Measurements from ENCODE around the gene POMGNT1.

POMGNT1 gene

DNA sequence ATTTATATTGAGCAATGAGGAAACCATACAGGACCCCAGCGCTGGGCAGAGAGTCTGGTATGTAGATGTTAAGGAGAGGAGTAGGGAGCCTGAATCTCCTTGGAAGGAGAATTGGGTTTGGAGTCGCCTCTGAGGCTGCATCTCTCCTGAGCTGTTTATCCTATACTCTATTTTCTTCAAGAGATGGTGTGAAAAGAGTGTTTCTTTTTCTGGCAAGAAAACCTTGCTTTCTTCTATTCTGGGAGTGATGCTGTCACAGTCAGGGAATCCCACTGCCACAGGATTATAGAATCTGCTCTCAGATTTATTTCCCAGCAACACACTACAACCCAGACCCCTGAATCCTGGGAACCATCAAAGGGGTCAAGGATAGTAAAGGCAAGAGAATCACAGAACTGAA is 8.2 kb upstream of the POMGNT1 start:
- no peak for DNase-seq

DNA sequence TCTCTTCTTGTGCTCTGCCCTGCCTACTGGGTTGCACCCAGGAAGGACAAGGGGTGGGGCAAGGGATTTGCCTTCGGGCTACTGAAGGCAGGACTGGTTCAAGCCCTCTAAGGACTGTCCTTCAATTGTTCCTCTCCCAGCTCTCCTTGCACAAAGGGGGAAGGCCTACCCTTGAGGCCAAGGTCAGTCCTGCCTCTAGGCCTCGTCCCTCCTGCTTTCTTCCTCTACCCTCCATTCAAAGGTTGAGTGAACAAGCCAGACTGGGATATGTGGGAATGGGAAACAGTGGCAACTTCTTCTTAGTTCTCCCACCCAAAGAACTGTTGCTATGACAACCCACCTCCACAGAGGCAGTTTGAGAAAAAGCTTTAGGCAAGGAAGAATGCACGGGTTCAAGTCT is 7.6 kb upstream of the POMGNT1 start:
- no peak for DNase-seq

DNA sequence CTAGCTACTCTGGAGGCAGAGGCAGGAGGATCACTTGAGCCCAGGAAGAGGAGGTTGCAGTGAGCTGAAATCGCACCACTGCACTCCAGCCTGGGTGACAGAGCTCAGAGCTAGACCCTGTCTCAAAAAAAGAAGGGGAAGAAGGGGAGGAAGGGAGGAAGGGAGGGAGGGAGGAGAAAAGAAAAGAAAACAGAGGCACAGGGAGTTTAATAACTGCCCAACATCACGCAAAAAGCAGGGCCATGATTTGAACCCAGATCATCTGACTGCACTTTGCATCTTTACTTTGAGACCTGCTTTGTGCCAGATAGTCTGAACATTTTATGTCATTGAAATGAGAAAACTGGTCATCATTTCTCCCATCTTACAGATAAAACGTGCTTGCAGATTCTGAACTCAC is 6.9 kb upstream of the POMGNT1 start:
- no peak for DNase-seq

DNA sequence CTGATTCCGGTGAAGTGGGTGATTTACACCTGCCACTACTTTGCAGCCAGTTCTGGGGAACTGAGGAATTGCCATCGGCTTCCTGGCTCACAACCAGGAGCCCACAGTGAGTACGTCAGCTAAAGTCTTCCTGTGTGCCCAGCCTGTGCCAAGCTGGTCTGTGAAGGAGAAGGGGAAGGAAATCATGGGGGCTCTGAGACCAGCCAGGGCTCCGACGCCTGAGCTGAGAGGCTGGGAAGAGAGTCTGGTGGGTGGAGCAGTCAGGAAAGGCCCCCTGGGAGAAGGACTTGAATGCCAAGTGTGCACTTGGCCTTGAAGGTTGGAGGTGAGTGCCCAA is 6.1 kb upstream of the POMGNT1 start:
- DNase-seq: no peak

DNA sequence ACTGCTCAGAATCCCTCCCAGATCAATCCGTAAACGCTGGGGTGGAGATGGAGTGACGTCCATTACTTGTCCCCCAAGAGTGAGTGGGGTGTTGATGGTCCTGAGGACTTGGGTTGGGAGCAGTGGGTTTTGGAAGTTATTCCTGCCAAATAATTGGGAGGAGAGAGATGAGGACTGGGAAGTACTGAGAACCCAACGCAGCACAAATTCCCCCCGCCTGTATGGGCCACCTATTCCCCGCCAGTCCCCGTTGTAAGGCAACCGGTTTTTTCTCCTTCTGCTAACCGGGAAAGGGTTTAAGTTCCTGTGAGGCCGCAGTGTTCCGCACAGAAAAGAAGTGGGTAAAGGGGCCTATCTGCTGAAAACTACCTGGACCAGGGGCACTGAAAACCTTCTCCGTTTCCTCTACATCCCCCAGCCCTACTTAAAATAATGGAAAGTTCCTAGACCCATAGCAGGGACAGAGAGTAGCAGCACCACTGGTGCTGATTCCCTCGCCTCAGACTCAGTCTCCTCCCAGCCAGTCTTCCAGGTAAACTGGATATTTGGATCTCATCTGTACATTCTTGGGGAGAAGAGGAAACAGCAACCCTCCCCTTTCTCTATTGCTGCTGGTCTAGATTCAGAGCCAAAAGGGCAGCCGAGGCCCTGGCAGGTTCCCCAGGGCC is 5.6 kb upstream of the POMGNT1 start:
- no peak for DNase-seq

DNA sequence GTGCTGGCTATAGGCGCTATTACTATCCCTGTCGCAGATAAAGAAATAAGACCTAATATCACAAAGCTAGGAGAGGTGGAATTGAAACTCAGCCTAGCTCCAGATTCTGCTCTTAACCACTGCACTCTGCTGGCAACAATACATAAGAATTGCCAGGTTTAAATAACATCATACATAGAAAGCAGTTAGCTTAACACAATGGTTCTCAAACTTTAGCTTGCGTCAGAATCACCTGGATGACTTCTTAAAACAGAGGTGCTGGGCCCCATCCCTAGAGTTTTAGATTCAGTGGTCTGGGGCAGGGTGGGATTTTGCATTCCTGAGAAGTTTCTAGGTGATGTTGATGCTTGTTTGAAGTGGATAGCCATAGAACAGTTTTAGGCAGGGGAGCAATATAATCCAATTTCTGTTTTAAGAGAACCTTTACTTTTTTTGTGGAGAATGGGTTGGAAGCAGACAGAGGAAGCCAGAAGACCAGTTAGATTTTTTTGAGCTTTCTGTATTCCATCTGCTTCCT is 1.1 kb upstream of the POMGNT1 start:
- DNase-seq: no peak

DNA sequence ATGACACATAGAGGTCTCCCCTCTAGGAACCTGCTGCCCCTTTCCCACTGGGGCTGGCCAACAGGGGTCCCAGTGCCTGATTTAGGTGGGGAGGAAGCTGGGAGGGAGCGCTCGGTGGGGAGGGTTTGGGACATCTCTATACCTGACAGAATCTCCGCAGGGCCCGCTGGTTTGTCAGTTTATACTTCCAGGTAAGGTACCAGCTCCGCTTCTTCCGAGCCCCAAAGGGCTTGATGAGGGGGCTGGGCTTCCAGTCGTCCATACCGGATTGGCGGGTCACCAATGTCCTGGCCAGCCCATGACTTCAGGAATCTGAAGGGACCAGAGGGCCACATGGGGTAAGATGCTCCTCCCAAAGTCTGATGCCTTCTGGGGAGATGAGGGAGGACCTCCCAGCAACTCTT is 672 bp downstream of the POMGNT1 start:
- no peak for DNase-seq

DNA sequence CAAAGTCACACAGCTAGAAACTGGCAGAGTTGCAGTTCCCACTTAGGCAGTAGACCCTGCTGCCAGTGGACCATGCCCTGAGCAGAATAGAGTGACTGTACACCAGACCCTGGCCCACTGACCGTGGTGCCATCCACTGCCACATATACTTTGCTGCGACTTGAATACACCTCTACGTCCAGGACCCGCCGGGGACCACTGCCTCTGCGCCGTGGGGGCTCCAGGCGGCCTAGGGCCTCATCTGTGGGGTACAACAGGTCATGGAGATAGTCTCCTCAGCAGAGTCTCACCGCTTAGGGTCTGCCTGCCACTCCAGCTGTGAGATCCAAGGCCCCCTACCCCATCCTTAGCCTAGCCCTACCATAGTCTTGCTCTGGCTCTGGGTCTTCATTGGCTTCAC is 1.6 kb downstream of the POMGNT1 start:
- DNase-seq: no peak

DNA sequence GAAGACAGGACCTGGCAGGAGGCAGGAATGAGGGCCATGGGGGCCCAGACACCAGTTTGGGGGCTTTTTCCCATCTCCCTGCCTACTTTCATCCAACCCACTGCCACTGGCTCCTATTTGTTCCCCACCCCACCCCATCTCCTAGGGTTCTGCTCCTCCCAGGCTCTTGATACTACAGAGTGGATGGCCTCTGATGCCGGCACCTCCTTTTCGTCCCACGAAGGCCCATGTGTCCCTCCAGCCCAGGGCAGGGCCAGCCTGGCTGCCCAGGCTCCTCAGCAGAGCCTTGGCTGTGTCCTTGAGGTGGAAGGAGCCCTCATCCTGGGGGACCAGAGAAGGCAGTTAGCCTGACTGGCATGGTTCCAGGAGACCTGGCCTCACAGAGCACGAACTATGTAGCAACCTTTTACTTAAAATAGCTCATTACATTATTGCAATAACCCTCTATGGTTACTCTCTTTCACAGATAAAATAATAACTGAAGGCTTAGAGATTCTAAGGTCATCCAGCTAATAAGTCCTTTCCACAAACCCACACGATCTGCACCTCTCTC is 3.5 kb downstream of the POMGNT1 start:
- no peak for DNase-seq

- no peak for DNase-seq
Observed at GRCh38 chr1:46193984-46194570, 4.2 kb downstream of the POMGNT1 start.

GRCh38 chr1:46193285-46193684 is 4.9 kb downstream of the POMGNT1 start:
- DNase-seq: no peak

DNA sequence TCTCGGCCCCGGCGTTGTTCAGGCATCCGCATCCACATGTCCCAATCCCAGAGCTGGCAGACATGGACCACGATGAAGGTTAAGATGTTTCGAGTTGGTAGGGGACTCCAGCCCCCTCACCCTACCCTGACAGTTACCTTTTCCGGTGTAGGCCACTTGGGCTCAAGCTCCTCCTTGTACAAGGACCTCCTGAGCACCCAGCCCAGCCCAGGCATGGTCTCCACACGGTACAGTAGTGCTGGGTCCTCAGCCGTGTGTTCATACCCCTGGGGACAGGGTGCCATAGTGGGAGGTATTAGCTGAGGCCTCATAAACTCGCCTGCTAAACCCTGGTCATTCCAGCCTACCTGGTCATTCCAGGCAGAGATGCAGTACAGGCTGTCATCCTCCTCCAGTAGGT is 6.1 kb downstream of the POMGNT1 start:
- no peak for DNase-seq

DNA sequence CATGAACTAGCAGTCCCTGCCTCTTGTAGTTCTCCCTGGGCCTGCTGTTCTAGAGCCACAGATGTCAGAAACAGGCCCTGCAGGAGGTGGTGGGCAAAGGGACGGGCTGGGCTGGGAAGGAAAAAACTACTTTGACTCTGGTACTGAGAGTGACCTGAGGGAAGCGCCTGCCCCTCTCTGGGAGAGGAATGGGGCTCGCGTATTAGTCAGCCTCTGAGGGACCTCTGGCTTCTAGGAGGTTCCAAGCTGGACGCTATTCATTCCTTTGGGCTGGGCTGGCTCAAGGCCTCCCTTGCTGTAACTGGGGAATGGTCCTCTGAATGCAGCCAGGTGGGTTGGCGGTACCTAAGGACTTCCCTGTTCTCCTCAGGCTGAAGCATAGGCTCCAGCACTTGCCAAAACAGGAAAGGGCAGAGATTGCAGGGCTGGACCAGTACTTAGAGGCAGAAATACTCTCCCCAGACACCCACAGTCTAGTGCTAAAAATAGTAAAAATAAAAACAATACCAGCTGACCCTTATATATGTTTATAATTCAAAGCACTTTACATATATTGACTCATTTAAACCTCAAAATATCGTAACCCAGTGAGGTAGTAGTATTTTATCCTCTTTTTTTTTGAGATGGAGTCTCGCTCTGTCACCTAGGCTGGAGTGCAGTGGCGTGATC is 7.1 kb downstream of the POMGNT1 start:
- DNase-seq: no peak

DNA sequence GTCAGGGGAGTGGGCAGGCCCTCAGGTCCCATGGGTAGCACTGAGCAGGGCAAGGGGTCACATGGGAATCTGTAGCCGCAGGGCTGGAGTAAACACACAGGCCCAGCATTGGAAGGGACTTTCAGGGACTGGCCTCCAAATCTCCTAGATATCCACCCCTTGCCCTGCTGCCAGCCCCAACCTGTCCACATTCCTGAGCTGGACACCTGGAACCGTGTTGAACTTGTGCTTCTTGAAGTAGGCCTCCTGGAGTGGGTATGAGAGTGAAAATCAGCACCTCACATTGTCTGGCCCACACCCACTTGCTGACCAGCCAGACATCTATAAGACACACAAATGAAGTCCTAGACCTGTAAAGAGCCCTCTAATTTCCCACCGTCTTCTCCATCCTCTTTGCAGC is 7.7 kb downstream of the POMGNT1 start:
- DNase-seq: no peak

GRCh38 chr1:46188295-46189030 is 9.8 kb downstream of the POMGNT1 start:
- DNase-seq: no peak

GRCh38 chr1:46187106-46187869 is 10.9 kb downstream of the POMGNT1 start:
- no peak for DNase-seq

- DNase-seq: no peak
Observed at GRCh38 chr1:46186076-46186475, 12.2 kb downstream of the POMGNT1 start.

DNA sequence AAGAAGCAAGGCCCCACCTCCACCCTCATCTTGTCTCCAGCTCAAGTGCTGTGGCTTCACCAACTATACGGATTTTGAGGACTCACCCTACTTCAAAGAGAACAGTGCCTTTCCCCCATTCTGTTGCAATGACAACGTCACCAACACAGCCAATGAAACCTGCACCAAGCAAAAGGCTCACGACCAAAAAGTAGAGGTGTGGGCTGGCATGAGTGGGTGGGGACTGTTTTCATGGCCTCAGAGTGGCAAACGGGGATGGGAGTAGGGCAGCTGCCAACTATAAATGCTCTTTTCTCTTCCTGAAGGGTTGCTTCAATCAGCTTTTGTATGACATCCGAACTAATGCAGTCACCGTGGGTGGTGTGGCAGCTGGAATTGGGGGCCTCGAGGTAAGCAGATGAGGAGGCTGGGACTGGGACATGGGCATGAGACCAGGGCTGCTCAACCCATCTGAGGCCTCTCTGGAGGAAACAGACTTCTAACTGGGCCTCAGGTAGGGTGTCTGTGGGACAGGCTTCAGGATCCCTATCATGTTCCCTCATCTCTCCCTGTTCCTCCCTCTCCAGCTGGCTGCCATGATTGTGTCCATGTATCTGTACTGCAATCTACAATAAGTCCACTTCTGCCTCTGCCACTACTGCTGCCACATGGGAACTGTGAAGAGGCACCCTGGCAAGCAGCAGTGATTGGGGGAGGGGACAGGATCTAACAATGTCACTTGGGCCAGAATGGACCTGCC is 13.1 kb downstream of the POMGNT1 start:
- no peak for DNase-seq

DNA sequence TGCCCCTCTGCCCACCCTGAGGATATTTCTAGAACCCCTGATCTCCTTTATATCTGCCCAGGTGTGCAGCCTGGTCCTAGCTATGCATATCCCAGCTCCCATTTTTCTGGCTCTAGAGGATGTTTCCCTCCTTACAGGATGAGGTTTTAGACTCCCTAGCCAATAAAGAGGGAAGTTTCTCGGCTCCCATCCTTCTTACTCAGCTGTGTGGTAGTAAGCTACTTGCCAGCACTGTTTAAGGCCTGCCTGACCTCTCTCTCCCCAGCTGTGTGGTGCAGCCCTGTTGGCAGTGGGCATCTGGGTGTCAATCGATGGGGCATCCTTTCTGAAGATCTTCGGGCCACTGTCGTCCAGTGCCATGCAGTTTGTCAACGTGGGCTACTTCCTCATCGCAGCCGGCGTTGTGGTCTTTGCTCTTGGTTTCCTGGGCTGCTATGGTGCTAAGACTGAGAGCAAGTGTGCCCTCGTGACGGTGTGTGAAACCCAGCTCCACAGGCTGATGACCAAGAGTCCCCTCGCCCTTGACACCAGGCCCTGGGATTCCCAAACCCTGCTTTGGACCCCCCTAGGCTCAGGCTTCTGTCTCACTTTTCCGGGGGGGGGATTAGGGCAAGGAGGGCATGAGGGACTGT is 14.2 kb downstream of the POMGNT1 start:
- DNase-seq: no peak

DNA sequence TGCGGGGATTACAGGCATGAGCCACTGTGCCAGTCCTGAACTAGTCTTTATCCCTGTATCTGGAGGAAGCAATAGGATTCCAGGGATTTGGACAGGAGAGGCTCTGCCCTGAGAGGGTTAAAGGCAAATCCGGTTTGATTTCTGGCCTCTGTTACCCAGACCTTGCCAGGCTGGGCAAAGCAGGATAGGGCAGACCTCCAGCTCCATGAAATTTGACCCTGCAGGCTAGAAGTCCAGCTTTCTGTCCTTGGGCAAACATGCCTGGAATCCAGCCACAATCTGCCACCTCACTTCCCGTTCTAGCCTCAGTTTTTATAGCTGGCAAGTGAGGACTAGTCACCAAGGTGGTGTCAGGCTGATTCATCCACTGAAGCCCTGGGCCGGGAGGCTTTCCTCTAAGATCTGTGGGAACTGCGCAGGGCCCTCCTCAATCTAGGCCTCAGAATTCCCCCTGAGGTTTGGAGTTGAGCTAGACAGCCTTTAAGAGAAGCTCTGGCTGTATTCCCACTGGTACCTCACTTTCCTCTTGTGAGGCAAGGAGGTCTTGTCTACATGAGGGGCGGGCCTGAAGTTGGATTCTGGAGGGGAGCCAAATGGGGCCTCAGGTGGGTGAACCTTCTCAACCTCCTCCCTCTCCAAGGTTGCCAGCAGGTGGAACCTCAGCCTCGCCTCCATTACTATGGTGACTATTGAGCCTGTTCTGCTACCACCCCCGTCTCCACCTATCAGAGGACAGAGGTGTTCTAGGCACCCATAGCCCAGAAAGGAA is 15.0 kb downstream of the POMGNT1 start:
- DNase-seq: no peak

Measured in CD4-positive, alpha-beta T cell treated with Interferon alpha-2 for 1 hour (primary cell).